Activated naive CD8-positive, alpha-beta T cell treated with anti-CD3 and anti-CD28 coated beads for 36 hours (primary cell): Measurements from ENCODE around the gene NDUFAF7. TPM values are rescaled to one million over a fixed set of nuclear protein-coding genes. Genes with fewer than 3 reads are reported as not detected.

Source experiments
- DNase-seq: peaks from one replicate; pipeline ENCODE4 v3.0.0; 2021
- H3K27ac Mint-ChIP-seq: one replicate; pipeline ENCODE4 v1.8.0; 2022; ENCODE audit warnings: mild to moderate bottlenecking, moderate library complexity, mixed read lengths
- H3K27me3 Mint-ChIP-seq: one replicate; pipeline ENCODE4 v1.8.0; 2022; ENCODE audit warnings: mild to moderate bottlenecking, mixed read lengths
- H3K36me3 Mint-ChIP-seq: one replicate; pipeline ENCODE4 v1.8.0; 2021; ENCODE audit warnings: mild to moderate bottlenecking, mixed read lengths
- H3K4me1 Mint-ChIP-seq: one replicate; pipeline ENCODE4 v1.8.0; 2021; ENCODE audit warnings: mixed read lengths
- H3K4me3 Mint-ChIP-seq: one replicate; pipeline ENCODE4 v1.8.0; 2022; ENCODE audit warnings: mild to moderate bottlenecking, moderate library complexity, mixed read lengths
- H3K9me3 Mint-ChIP-seq: one replicate; pipeline ENCODE4 v1.8.0; 2022; ENCODE audit warnings: mixed read lengths
- total RNA-seq, 2 experiments: library from RNA; stranded (reverse); gene quantifications; one replicate each; pipeline ENCODE4 v1.2.3, GENCODE V29; 2021

Gene NDUFAF7
- total RNA-seq, 2 experiments from 2014 or later, result 20.9 to 21.3 TPM

GRCh38 chr2:37243435-37243834 is 12.0 kb downstream of the NDUFAF7 start:
- Mint-ChIP-seq H3K36me3 (peaks cover 31% of the 10 kb centered on the region), H3K4me3 (no peak overlapping the region), H3K9me3 (no peaks in the 10 kb centered on the region), H3K4me1 (peaks cover 3% of the 10 kb centered on the region), H3K27me3 (no peaks in the 10 kb centered on the region), H3K27ac (no peak overlapping the region)
- DNase-seq, result no peak

- H3K4me1 Mint-ChIP-seq, result peaks cover 3% of the 10 kb centered on the region
- DNase-seq, result no peak
- peaks cover 31% of the 10 kb centered on the region for H3K36me3 Mint-ChIP-seq
- no peak overlapping the region for H3K27ac Mint-ChIP-seq
- no peaks in the 10 kb centered on the region for H3K9me3 Mint-ChIP-seq
- H3K27me3 Mint-ChIP-seq, result no peaks in the 10 kb centered on the region
- no peak overlapping the region for H3K4me3 Mint-ChIP-seq
These were observed 12.6 kb downstream of the NDUFAF7 start for GRCh38 chr2:37244017-37244416.

- H3K4me3 Mint-ChIP-seq, result no peak overlapping the region
- DNase-seq, result no peak
- no peaks in the 10 kb centered on the region for H3K9me3 Mint-ChIP-seq
- no peak overlapping the region for H3K27ac Mint-ChIP-seq
- H3K4me1 Mint-ChIP-seq, result peaks cover 3% of the 10 kb centered on the region
- H3K36me3 Mint-ChIP-seq, result peaks cover 31% of the 10 kb centered on the region
- H3K27me3 Mint-ChIP-seq, result no peaks in the 10 kb centered on the region
These were observed 13.3 kb downstream of the NDUFAF7 start for GRCh38 chr2:37244755-37245154.

- Mint-ChIP-seq H3K27ac (no peak overlapping the region), H3K36me3 (peaks cover 28% of the 10 kb centered on the region), H3K4me3 (no peak overlapping the region), H3K9me3 (no peaks in the 10 kb centered on the region), H3K4me1 (peaks cover 3% of the 10 kb centered on the region), H3K27me3 (no peaks in the 10 kb centered on the region)
- no peak for DNase-seq
These were observed 14.7 kb downstream of the NDUFAF7 start for GRCh38 chr2:37246205-37246604.

GRCh38 chr2:37250869-37251740 is 19.6 kb downstream of the NDUFAF7 start:
- no peak for DNase-seq
- Mint-ChIP-seq H3K4me1 (no peaks in the 10 kb centered on the region), H3K4me3 (no peak overlapping the region), H3K36me3 (peaks cover 21% of the 10 kb centered on the region), H3K9me3 (no peaks in the 10 kb centered on the region), H3K27me3 (no peaks in the 10 kb centered on the region), H3K27ac (no peak overlapping the region)

GRCh38 chr2:37262522-37262921 is 31.1 kb downstream of the NDUFAF7 start:
- Mint-ChIP-seq H3K9me3 (no peaks in the 10 kb centered on the region), H3K4me3 (no peak overlapping the region), H3K27me3 (no peaks in the 10 kb centered on the region), H3K4me1 (peaks cover under 1% of the 10 kb centered on the region), H3K27ac (no peak overlapping the region), H3K36me3 (peaks cover 12% of the 10 kb centered on the region)
- DNase-seq, result no peak

GRCh38 chr2:37263839-37264238 is 32.4 kb downstream of the NDUFAF7 start:
- Mint-ChIP-seq H3K9me3 (no peaks in the 10 kb centered on the region), H3K27me3 (no peaks in the 10 kb centered on the region), H3K27ac (no peak overlapping the region), H3K36me3 (peaks cover 15% of the 10 kb centered on the region), H3K4me1 (peaks cover 6% of the 10 kb centered on the region), H3K4me3 (no peak overlapping the region)
- no peak for DNase-seq

GRCh38 chr2:37267685-37268084 is 36.2 kb downstream of the NDUFAF7 start:
- Mint-ChIP-seq H3K27me3 (no peaks in the 10 kb centered on the region), H3K9me3 (no peaks in the 10 kb centered on the region), H3K4me3 (no peak overlapping the region), H3K27ac (no peak overlapping the region), H3K36me3 (peaks cover 18% of the 10 kb centered on the region), H3K4me1 (peaks cover 6% of the 10 kb centered on the region)
- no peak for DNase-seq

- no peak for DNase-seq
- Mint-ChIP-seq H3K4me1 (peaks cover 6% of the 10 kb centered on the region), H3K9me3 (no peaks in the 10 kb centered on the region), H3K4me3 (no peak overlapping the region), H3K36me3 (peaks cover 18% of the 10 kb centered on the region), H3K27ac (no peak overlapping the region), H3K27me3 (no peaks in the 10 kb centered on the region)
These were observed 36.7 kb downstream of the NDUFAF7 start for GRCh38 chr2:37268111-37268510.

GRCh38 chr2:37271376-37272067 is 40.1 kb downstream of the NDUFAF7 start:
- no peak overlapping the region for H3K27ac Mint-ChIP-seq
- H3K4me1 Mint-ChIP-seq, result peaks cover 6% of the 10 kb centered on the region
- no peak for DNase-seq
- H3K4me3 Mint-ChIP-seq, result no peak overlapping the region
- no peaks in the 10 kb centered on the region for H3K27me3 Mint-ChIP-seq
- peaks cover 18% of the 10 kb centered on the region for H3K36me3 Mint-ChIP-seq
- no peaks in the 10 kb centered on the region for H3K9me3 Mint-ChIP-seq

- Mint-ChIP-seq H3K4me1 (peaks cover 3% of the 10 kb centered on the region), H3K4me3 (no peak overlapping the region), H3K27ac (no peak overlapping the region), H3K9me3 (no peaks in the 10 kb centered on the region), H3K36me3 (peaks cover 9% of the 10 kb centered on the region), H3K27me3 (no peaks in the 10 kb centered on the region)
- DNase-seq, result no peak
These were observed 43.0 kb downstream of the NDUFAF7 start for GRCh38 chr2:37274359-37274965.

- H3K4me1 Mint-ChIP-seq, result peaks cover 3% of the 10 kb centered on the region
- H3K36me3 Mint-ChIP-seq, result peaks cover 13% of the 10 kb centered on the region
- no peaks in the 10 kb centered on the region for H3K9me3 Mint-ChIP-seq
- no peak overlapping the region for H3K4me3 Mint-ChIP-seq
- H3K27me3 Mint-ChIP-seq, result no peaks in the 10 kb centered on the region
- H3K27ac Mint-ChIP-seq, result no peak overlapping the region
- DNase-seq, result no peak
These were observed 44.8 kb downstream of the NDUFAF7 start for GRCh38 chr2:37276291-37276690.

- no peak for DNase-seq
- Mint-ChIP-seq H3K4me1 (peaks cover 3% of the 10 kb centered on the region), H3K36me3 (peaks cover 16% of the 10 kb centered on the region), H3K4me3 (no peak overlapping the region), H3K9me3 (no peaks in the 10 kb centered on the region), H3K27ac (no peak overlapping the region), H3K27me3 (no peaks in the 10 kb centered on the region)
These were observed 50.5 kb downstream of the NDUFAF7 start for GRCh38 chr2:37281916-37282315.

GRCh38 chr2:37282746-37283145 is 51.3 kb downstream of the NDUFAF7 start:
- no peaks in the 10 kb centered on the region for H3K9me3 Mint-ChIP-seq
- DNase-seq, result no peak
- H3K4me1 Mint-ChIP-seq, result peaks cover 3% of the 10 kb centered on the region
- H3K27me3 Mint-ChIP-seq, result no peaks in the 10 kb centered on the region
- H3K36me3 Mint-ChIP-seq, result peaks cover 19% of the 10 kb centered on the region
- no peak overlapping the region for H3K4me3 Mint-ChIP-seq
- H3K27ac Mint-ChIP-seq, result no peak overlapping the region

- DNase-seq, result no peak
- Mint-ChIP-seq H3K9me3 (no peaks in the 10 kb centered on the region), H3K4me1 (peaks cover 3% of the 10 kb centered on the region), H3K36me3 (peaks cover 19% of the 10 kb centered on the region), H3K27me3 (no peaks in the 10 kb centered on the region), H3K4me3 (no peak overlapping the region), H3K27ac (no peak overlapping the region)
These were observed 51.7 kb downstream of the NDUFAF7 start for GRCh38 chr2:37283207-37283606.
